GM18499 (cell line): Measurements from ENCODE around the gene TNFRSF14.

Source experiments
- ATAC-seq: cut with Tn5 transposase; IDR thresholded peaks from one replicate; pipeline ENCODE4 v1.9.1; 2021; ENCODE audit warnings: moderate number of reproducible peaks; ENCODE audit not compliant: insufficient read depth, unreplicated experiment

The TNFRSF14 gene

GRCh38 chr1:2523191-2523890, 32.8 kb upstream of the TNFRSF14 start:
- no peak for ATAC-seq

- no peak for ATAC-seq
These were observed 32.1 kb upstream of the TNFRSF14 start for GRCh38 chr1:2523891-2524609.

DNA sequence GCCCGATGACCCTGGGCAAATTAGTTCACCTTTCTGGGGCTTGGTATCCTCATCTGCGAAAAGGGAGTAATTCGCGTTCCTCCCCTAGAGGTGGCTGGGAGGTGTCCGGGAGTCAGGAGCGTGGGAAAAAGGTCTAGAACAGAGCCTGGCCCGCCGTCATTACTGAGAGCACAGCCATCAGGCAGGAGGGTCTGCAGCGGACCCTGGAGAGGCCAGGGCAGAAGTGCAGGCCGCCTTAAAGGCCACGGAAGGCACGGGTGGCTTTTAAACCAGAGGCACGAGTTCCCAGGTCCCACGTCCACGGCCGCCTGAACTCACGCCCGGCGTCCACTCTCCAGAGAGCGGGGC, 30.6 kb upstream of the TNFRSF14 start:
- no peak for ATAC-seq

DNA sequence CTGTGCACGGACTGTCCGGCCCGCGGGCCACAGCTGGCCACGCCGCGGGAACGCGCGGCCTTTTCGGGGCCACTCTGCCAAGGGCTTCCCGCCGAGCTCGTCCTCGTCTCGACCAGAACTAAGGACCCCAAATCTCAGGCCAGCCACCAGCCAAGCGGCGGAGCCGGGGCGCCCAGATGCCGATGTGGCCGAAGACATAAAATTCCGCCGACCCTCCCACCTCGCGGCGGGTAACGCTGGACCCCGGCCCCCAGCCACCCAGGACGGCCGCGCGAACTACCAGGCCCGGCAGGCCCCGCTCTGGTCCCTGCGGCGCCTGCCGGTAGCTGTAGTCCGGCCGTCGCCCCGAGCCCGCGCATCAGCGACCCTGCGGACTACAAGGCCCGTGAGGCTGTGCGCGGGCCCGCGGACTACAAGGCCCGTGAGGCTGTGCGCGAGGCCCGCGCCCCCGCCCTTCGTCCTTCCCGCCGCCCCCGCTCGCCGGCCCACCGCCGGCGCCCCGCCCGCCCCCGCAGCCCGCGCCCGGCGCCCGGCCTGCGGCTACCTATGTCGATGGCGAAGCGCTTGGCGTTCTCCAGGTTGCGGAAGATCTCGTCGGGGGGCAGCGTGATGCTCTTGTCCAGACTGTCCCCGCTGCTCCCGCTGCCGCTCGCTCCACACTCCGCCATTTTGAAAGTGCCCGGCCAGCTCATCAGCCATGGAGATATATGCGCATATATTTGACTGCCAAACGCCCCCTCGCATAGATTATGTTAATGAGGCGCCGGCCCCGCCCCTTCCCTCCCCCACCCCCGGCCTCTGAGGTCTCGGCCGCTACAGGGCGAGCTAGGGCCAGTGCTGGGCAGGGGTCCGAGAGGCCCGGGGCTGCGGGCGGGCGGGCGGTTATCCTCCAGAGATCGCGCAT, 30.0 kb upstream of the TNFRSF14 start, which contains the start of gene PANK4:
TSS of gene PANK4 (minus strand) at position 677 of the 904 bp plus-strand sequence. CDS start at position 668, 9 bp downstream.
- peak; percentile 62 for ATAC-seq

- ATAC-seq = peak; percentile 18
These were observed 29.2 kb upstream of the TNFRSF14 start for GRCh38 chr1:2526824-2527555.

DNA sequence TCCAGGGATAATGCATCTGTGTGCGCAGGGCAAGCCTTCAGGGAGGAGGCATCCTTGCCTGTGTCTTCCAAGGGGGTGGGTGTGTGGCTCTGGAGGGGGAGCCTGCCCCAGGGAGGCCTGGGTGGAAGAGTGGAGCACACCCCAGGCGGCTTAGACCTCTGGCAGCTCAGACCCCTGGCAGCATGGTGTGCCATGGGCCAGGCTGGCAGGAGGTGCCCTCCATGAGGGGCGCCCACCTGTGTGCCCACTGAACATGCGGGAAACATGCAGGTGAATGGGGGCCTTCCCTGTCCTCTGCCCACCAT, 28.7 kb upstream of the TNFRSF14 start:
- no peak for ATAC-seq

GRCh38 chr1:2528016-2528415, 28.2 kb upstream of the TNFRSF14 start:
- no peak for ATAC-seq

DNA sequence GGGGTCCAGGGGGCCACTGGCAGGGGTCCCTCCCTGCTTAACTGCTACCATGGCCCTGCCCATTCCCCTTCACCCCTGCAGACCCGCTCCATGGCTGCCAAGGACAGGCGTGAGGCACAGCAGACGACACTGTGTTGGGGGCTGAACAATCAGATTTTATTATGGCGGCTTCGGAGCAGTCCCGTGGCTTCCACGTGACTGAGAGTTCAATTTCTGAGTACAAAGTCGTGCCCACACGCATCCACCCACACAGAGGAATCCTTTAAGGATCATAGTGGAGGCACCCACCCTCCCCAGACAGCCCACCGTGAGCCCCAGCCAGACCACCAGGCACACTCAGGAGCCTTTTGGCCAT, 27.6 kb upstream of the TNFRSF14 start:
- no peak for ATAC-seq

GRCh38 chr1:2528966-2529783, 27.0 kb upstream of the TNFRSF14 start:
- ATAC-seq = no peak

GRCh38 chr1:2529784-2530512, 26.2 kb upstream of the TNFRSF14 start, which contains the start of gene HES5:
Gene HES5, minus strand, starts transcription at chr1:2530263. Its CDS starts 99 bp downstream, at chr1:2530164.
- no peak for ATAC-seq

- no peak for ATAC-seq
These were observed 25.4 kb upstream of the TNFRSF14 start for GRCh38 chr1:2530513-2531361.

- ATAC-seq = no peak
These were observed 23.5 kb upstream of the TNFRSF14 start for GRCh38 chr1:2532485-2533160.

GRCh38 chr1:2533365-2533764, 22.8 kb upstream of the TNFRSF14 start:
- ATAC-seq = no peak

GRCh38 chr1:2534315-2534686, 21.9 kb upstream of the TNFRSF14 start:
- no peak for ATAC-seq

DNA sequence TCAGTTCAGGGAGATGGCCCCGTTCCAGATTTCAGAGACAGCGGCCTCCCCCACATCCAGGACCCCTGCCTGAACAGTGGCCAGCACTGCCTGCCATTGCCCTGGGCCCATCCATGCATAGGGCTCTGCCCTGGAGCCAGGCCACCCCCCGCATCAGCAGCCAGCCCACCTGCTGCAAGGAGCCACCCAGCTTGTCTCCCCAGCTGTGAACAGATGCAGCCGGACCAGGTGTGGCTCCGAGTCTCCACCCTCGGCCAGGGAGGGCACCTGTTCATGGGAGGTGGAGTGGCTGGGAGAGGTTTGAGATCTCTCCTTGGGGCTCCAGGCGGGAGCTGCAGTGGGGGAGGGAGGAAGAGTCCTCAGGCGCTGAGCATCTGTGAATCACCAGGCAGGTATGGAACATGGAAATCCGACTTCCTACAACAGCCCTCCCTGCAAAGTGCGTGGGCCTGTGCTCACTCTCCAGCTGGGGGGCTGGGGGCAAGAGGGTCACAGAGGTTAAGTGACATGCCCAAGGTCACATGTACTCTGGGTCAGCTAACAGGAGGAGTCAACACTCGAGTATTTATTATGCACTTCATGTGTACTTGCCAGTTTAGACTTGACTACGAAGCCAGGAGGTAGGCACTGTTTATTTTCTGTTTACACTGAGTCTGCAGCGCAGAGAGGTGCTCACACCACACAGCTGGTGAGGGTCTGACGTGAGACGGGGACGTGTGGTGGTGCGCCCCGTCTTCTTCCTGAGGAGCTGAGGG, 21.3 kb upstream of the TNFRSF14 start:
- ATAC-seq = no peak

- ATAC-seq = no peak
These were observed 20.7 kb upstream of the TNFRSF14 start for GRCh38 chr1:2535455-2535854.

DNA sequence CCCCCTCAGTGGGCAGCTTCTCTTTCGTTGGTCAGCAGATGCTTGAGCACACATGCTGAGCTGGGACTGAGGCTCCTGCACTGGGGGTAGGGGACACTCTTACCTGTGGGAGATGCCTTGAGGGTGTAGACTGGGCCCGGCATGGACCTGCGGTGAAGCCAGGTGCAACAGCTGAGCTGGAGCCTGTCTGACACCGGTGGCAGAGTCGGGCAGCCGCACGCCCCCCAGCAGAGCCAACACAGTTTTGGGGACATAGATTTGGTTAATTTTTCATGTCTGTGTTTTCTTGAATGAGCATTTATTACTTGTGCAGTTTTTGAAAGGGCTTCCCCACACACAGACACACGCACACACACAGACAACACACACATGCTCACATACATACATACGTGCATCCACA, 20.2 kb upstream of the TNFRSF14 start:
- no peak for ATAC-seq
